ENCODE measurements around the gene EPHA3.

DNA sequence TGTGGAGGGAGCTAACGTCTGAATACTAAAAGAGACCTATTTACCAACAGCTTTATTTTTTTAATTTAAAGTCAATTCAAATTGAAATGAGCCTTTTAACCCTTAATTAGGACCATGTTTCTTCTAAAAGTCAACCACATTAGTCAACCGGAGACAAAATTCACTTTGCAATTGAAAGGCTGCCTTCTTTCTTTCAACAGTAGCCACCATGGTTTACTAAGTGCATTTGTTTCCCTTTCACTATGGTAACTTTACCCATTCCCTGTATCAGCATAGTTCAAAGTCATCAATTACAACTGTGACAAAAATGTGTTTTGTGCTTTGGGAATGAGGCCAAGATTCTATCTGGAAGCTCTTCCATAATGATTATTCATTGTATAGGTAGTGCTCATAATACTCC lies 225.4 kb downstream of the EPHA3 start:
- TF ChIP-seq GATA2 (IDR thresholded peaks at IDR 0.05; ENCODE audit: low read depth, low read length) (no peak), GATA3 (IDR thresholded peaks at IDR 0.05; ENCODE audit: low read depth, low read length) (no peak)

Data from SH-SY5Y (cell line).